Measurements from ENCODE around the gene PPP2R5C.
"Not testable (repeated sequence)": the region's sequence is repeated elsewhere in the genome, so short reads cannot be mapped to it uniquely, and the experiment has no call there.

PPP2R5C gene

DNA sequence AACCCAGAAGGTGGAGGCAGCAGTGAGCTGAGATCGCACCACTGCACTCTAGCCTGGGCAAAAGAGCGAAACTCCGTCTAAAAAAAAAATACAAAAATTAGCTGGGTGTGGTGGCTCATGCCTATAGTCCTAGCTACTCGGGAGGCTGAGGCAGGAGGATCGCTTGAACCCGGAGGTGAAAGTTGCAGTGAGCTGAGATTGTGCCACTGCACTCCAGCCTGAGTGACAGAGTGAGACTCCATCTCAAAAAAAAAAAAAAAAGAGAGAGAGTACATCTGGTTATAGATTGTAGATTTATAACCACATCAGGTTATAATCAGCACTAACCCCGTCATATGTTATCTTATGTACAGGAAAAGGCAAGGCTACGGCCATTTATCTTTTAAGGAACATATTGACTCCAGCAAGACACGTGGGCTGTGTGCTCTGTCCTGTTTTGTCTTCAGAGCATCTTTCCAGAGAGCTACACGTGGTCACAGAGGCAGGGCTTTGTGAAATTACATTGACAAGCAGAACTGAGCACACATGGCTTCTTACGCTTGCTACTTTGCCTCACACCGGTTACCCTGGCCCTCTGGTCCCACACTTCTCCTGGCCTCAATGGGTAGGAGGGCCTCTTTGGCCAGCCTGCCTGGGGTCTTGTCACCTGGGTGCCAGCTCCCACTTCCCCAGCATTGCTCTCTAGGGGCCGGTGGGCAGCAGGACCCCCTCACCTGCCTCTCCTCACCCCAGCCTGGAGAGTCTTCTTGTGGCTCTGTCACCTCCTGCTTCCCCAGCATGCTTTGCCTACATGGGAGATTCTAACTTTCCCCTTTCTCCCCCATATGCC lies 196.1 kb downstream of the PPP2R5C start:
- no peak for DNase-seq

DNA sequence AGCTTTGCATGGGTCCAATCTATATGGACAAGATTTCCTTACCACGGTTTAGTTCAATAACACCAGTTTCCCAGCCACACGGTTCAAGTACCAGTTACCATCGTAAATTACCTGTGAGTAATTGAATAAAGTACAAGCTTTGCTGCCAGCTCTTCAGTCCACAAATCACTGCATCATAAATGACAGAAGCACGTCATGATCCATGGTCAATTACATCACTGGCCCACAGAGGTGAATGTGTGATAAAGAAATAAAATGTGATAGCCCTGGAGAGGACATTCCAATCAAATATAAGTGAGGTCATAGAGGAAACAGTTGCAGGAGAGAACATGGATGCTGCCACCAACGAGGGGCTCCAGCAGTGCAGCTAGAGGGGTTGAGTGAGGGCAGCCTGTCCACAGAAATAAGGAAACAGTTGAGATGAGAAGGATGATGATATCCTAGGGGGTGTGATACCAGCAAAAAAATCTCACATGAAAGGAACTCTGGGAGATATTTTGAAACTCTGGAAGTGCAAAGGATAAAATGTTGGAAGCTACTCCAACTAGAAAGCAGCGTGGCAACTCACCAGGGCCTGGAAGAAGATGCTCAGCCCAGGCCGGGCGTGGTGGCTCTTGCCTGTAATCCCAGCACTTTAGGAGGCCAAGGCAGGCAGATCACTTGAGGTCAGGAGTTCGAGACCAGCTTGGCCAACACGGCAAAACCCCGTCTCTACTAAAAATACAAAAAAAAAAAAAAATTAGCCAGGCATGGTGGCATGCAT lies 197.1 kb downstream of the PPP2R5C start:
- no peak for DNase-seq

DNA sequence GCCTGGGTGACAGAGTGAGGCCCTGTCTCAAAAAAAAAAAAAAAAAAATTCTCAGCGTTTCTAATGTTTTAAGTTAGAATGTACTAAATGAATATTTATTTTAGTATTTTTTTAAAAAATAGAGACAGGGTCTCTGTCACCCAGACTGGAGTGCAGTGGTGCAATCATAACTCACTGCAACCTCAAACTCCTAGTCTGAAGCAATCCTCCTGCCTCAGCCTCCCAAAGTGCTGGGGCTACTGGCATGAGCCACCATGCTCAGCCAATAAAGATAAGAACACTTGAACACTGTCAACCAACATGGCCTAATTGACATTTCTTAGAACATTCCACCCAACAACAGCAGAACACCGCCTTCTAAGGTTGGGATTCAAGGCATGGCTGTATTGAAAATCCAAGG lies 197.8 kb downstream of the PPP2R5C start:
- DNase-seq, result no peak

DNA sequence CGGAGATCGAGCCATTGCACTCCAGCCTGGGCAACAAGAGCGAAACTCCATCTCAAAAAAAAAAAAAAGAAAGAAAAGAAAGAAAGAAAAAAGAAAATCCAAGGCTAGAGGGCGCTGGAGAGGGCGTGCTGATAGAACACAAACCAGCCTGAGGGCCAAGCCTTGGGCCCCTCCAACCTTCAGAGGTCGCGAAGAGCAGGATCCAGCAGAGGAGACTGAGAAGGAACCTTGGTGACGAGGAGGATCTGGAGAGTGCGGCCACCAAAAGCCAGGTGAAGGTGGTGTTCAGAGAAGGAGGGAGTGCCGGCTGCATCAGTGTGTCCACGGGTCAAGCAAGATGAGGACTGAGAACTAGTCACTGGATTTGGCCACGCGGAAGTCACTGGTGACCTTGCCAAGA lies 198.7 kb downstream of the PPP2R5C start:
- no peak for DNase-seq

GRCh38 chr14:101961011-101961721 lies 199.7 kb downstream of the PPP2R5C start:
- peak; percentile 69 for DNase-seq

GRCh38 chr14:101961746-101962502 lies 200.4 kb downstream of the PPP2R5C start:
- no peak for DNase-seq

GRCh38 chr14:101962503-101962874 lies 201.0 kb downstream of the PPP2R5C start:
- DNase-seq, result peak; percentile 76

- DNase-seq, result no peak
Measured at GRCh38 chr14:101963052-101963451, 201.5 kb downstream of the PPP2R5C start.

DNA sequence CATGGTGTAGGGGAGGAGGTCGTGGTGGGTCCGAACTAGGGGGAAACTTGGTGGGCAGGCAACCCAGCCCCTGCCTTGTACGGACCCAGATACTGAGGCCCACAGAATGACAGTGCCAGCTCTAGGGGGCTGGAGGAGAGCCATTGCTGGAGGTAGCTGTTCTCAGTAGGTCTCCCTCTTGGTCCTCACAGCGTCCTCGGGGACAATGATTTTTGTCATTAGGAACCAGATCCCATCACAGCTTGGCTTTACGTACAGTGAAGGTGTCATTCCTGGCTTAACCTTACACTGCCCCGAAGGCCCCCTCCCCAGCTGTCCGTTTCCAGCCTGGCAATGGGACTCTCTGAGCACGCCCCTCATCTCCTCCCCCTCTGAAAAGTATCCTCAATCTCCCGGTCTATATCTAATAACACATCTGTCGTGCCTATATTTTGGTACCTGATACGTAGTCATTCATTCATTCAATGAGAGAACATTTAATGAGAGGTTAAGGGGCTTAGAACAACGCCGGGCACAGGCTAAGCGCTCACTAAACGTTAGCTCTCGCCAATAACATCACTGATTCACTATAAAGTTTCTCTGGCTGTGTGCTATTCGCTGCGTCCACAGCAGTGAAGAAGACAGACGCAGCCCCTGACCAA lies 202.3 kb downstream of the PPP2R5C start:
- DNase-seq, result no peak

- peak; percentile 98 for DNase-seq
Measured at GRCh38 chr14:101964297-101965180, 203.0 kb downstream of the PPP2R5C start, which contains the start of gene DYNC1H1. Gene DYNC1H1, plus strand, starts transcription at chr14:101964573. Its CDS starts 119 bp downstream, at chr14:101964692.

GRCh38 chr14:101965181-101965544 lies 203.7 kb downstream of the PPP2R5C start:
- no peak for DNase-seq

GRCh38 chr14:101965770-101966722 lies 204.5 kb downstream of the PPP2R5C start:
- no peak for DNase-seq

GRCh38 chr14:101966742-101967141 lies 205.2 kb downstream of the PPP2R5C start:
- DNase-seq, result no peak

DNA sequence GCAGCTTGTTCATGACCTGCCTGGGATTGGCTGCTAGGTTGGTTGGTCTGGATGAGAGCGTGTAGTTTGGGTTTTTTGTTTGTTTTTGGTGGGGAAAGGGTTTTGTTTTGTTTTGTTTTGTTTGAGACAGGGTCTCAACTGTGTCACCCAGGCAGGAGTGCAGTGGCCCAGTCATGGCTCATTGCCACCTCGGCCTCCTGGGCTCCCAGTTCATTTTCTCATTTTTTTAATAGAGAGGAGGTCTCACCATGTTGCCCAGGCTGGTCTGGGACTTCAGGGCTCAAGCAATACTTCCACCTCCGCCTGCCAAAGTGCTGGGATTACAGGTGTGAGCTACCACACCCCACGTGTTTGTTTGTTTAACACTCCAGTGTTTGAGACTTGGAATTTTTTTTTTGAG lies 206.7 kb downstream of the PPP2R5C start:
- no peak for DNase-seq

DNA sequence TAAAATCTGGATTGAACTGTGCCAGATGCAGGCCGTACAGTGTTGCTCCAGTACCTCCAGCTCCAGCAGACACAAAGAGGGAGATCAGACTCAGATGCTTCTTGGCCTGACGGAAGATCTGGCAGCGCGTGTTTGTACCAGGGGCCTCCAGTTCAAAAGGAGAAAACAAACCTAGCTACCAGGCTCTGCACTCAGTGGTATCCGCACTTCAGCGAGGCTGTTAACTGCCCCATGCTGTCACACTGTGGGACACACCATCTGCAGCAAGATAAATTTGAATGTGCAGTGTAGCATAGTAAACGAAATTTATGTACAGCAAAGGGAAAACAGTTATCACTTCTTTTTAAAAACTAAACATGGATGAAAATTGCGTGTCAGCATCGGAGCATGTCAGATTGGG lies 208.0 kb downstream of the PPP2R5C start:
- DNase-seq, result peak; percentile 14

GRCh38 chr14:101970830-101971400 lies 209.4 kb downstream of the PPP2R5C start:
- DNase-seq, result no peak

- not testable (repeated sequence) for DNase-seq
Measured at GRCh38 chr14:101971458-101971857, 209.9 kb downstream of the PPP2R5C start.

DNA sequence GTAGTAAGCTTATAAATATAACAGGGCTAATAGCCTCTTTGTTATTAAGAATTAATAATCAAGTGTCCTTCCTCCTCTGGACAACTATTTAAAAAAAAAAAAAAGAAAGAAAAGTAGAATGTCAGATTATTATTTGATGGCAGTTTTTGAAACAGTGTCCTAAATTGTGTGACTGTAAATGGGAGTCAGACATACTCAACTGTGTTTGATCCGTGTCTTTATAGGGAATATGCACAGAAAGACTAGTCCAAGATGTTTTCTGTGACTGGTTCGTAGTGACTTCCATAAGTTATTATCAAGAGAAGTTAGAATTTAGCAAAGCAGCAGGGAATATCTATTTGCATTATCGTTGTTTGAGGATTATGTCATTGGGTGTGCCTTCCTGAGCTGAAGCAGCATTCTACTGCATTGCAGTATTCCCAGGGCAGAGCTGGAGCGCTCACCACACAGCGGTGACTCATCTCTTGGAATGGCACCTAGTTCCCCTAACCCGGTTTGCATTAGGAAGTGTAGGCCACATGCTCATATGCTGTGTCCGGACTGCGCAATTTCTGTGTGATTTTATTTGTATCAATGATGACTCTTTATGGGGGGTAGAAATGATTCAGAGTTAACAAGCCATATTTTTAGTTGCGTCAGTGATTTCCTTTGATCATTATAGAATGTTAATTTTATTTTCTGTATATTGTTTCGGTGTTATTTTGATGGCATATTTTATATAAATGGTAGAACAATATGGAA lies 210.8 kb downstream of the PPP2R5C start:
- DNase-seq, result peak; percentile 95

- no peak for DNase-seq
Measured at GRCh38 chr14:101973356-101973755, 211.8 kb downstream of the PPP2R5C start.

Measured in NCI-H446 treated with DMSO at 0.1 percent for 48 hours (cell line).